GM23248 (cell line): Measurements from ENCODE around the gene MRPL40. TPM values are rescaled to one million over a fixed set of nuclear protein-coding genes. Genes with fewer than 3 reads are reported as not detected.
A peak's percentile ranks its signal among the peaks of the same experiment; 100 is the strongest.

Experiments
- DNase-seq: peaks from one replicate; pipeline ENCODE4 v3.0.0-alpha.2; 2015
- H2AFZ ChIP-seq: fragments of 200-600 bp; sonication (generic); 2 replicates; pipeline ENCODE4 v1.6.1; 2016; ENCODE audit warnings: antibody characterized with exemption
- H3F3A ChIP-seq: fragments of 200-600 bp; sonication (generic); 2 replicates; pipeline ENCODE4 v1.6.1; 2016; ENCODE audit warnings: mild to moderate bottlenecking, antibody characterized with exemption, mixed run types; ENCODE audit not compliant: insufficient read depth
- H3K27ac ChIP-seq: fragments of 200-600 bp; sonication (generic); 2 replicates; pipeline ENCODE4 v1.5.1; 2016; ENCODE audit warnings: mild to moderate bottlenecking
- H3K27me3 ChIP-seq: fragments of 200-600 bp; sonication (generic); replicated peaks from 2 replicates; pipeline ENCODE4 v1.6.1; 2016; ENCODE audit warnings: mild to moderate bottlenecking; ENCODE audit not compliant: insufficient read depth
- H3K36me3 ChIP-seq: fragments of 200-600 bp; sonication (generic); 2 replicates; pipeline ENCODE4 v1.6.1; 2016; ENCODE audit warnings: low read depth, mild to moderate bottlenecking
- H3K4me1 ChIP-seq: fragments of 200-600 bp; sonication (generic); 2 replicates; pipeline ENCODE4 v1.6.1; 2016; ENCODE audit warnings: mild to moderate bottlenecking; ENCODE audit not compliant: insufficient read depth
- H3K4me2 ChIP-seq: fragments of 200-600 bp; sonication (generic); one replicate; pipeline ENCODE4 v1.6.1; 2016; ENCODE audit warnings: mild to moderate bottlenecking; ENCODE audit not compliant: unreplicated experiment
- H3K4me3 ChIP-seq: fragments of 200-600 bp; sonication (generic); 2 replicates; pipeline ENCODE4 v1.5.1; 2016; ENCODE audit warnings: mild to moderate bottlenecking
- H3K79me2 ChIP-seq: fragments of 200-600 bp; sonication (generic); 2 replicates; pipeline ENCODE4 v1.6.1; 2016; ENCODE audit warnings: mild to moderate bottlenecking; ENCODE audit not compliant: insufficient read depth
- H3K9ac ChIP-seq: fragments of 200-600 bp; sonication (generic); 2 replicates; pipeline ENCODE4 v1.6.1; 2016; ENCODE audit warnings: mild to moderate bottlenecking
- H3K9me2 ChIP-seq: fragments of 200-600 bp; sonication (generic); 2 replicates; pipeline ENCODE4 v1.6.1; 2016; ENCODE audit warnings: mixed run types, mild to moderate bottlenecking, moderate library complexity; ENCODE audit not compliant: insufficient read depth
- H3K9me3 ChIP-seq: fragments of 200-600 bp; sonication (generic); one replicate; pipeline ENCODE4 v1.6.1; 2017; ENCODE audit warnings: low read depth
- H4K20me1 ChIP-seq: fragments of 200-600 bp; sonication (generic); 2 replicates; pipeline ENCODE4 v1.6.0; 2016; ENCODE audit not compliant: insufficient read depth
- EZH2 ChIP-seq: fragments of 200-600 bp; sonication (generic); IDR thresholded peaks from 2 replicates; pipeline ENCODE4 v1.6.1; 2018; ENCODE audit warnings: antibody characterized with exemption, mild to moderate bottlenecking; ENCODE audit not compliant: insufficient read depth, poor library complexity, severe bottlenecking
- EZH2phosphoT487 ChIP-seq: fragments of 200-600 bp; sonication (generic); IDR thresholded peaks from 2 replicates; pipeline ENCODE4 v1.6.1; 2018; ENCODE audit warnings: antibody characterized with exemption, moderate library complexity, mild to moderate bottlenecking, low read depth; ENCODE audit not compliant: insufficient read depth
- WGBS, 2 experiments: methylation state at CpG; one replicate each; pipeline ENCODE4 v1.1.6; 2015 to 2017; ENCODE audit warnings: low lambda C conversion rate in 2 of 2, low coverage in 1 of 2; ENCODE audit errors: missing lambda C conversion rate in 2 of 2; 5-methylcytosine and 5-hydroxymethylcytosine counted together
- in situ Hi-C: fragments of 300-500 bp; cut with MboI; formaldehyde crosslinking; loops from 2 replicates; pipeline ENCODE4 v1.15.0; 2020
- polyA plus RNA-seq: library from polyadenylated mRNA; unstranded; fragments of >200 nt; fragmentation: Nextera tagmentation; extraction: Ambion mirVana; gene quantifications from 2 replicates; pipeline ENCODE4 v1.2.1, GENCODE V29; 2016
- total RNA-seq: library from RNA; depleted of rRNA; stranded (reverse); fragments of >200 nt; shearing (Covaris generic); gene quantifications from 2 replicates; pipeline ENCODE4 v1.2.3, GENCODE V29; 2014; rRNA removed

MRPL40 gene
- 27.3 and 37.6 TPM in 2 replicates for total RNA-seq
- 80.8 and 81.9 TPM in 2 replicates for polyA plus RNA-seq

DNA sequence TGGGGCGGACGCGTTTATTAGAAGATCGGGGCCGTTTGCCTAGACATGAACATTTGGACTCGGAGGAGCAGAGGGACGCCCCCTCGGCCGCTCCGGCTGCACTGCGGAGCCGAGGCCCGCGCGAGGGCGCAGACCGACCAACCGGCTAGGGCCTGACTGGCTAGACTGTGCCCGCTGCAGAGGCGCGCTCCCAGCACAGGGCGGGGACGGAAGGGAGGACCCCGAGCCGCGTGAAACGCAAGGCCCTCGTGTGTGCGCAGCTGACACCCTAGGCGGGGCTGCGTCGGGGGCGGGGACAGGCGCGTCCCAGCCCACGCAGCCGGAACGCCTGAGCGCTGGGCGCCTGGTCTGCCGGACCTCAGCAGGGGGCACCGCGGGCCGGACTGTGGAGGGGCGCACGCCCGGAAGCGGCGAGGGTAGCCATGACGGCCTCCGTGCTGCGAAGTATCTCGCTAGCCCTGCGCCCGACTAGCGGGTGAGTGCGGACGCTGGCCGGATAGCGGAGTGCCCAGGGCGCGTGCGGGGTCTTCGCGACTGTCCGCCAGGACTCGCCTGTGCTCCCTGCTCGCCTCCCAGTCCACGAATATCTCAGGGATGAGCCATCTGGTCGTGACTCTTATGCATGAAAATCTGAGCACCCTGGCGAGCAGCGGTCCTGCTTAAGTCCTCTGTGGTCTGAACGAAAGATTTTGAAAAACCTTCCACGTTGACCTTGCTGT is at the start of gene MRPL40:
Gene MRPL40 (plus strand): TSS at position 413 of the 719 bp plus-strand sequence. CDS start 10 bp downstream, at position 423.
- Histone ChIP-seq H3K4me2 (peak within 1 kb of the TSS; percentile 95), H3K4me3 (peak within 1 kb of the TSS; percentile 94), H3K27me3 (no peaks in the 10 kb centered on the region), H3K9ac (peak within 1 kb of the TSS; percentile 99), H3K27ac (peak within 1 kb of the TSS; percentile 99), H3K36me3 (no peaks in the 10 kb centered on the region; the same call in 1 of the 2 replicates), H3K79me2 (peaks cover 62% of the 10 kb centered on the region), H3K9me3 (no peaks in the 10 kb centered on the region), H3F3A (peaks cover 22% of the 10 kb centered on the region; the same call in 1 of the 2 replicates), H4K20me1 (no peaks in the 10 kb centered on the region), H3K9me2 (no peaks in the 10 kb centered on the region), H2AFZ (peak within 1 kb of the TSS; percentile 77), H3K4me1 (peaks cover 25% of the 10 kb centered on the region)
- DNase-seq, result peak; percentile 97
- in situ Hi-C loops, result no loop called here
- WGBS, 2 experiments, result 0 to 1% methylated on average over 57 to 60 of the region's 74 CpGs
- TF ChIP-seq EZH2phosphoT487, result no peak
- no peak for TF ChIP-seq EZH2

GRCh38 chr22:19383292-19383691 is 49.1 kb upstream of the MRPL40 start:
- no peaks in the 10 kb centered on the region for H4K20me1 ChIP-seq
- in situ Hi-C loops, result no loop called here
- H3K4me1 ChIP-seq, result no peaks in the 10 kb centered on the region
- H3K9ac ChIP-seq, result no peak overlapping the region
- H3K36me3 ChIP-seq, result peaks cover 34% of the 10 kb centered on the region
- H3K27me3 ChIP-seq, result no peaks in the 10 kb centered on the region
- WGBS, 2 experiments, result 87 to 90% methylated on average over 9 of the region's 9 CpGs
- no peak for TF ChIP-seq EZH2
- no peak overlapping the region for H3K4me2 ChIP-seq
- H3K79me2 ChIP-seq, result no peaks in the 10 kb centered on the region
- no peaks in the 10 kb centered on the region for H3F3A ChIP-seq
- H2AFZ ChIP-seq, result no peak overlapping the region
- no peak for DNase-seq
- H3K9me2 ChIP-seq, result no peaks in the 10 kb centered on the region
- H3K9me3 ChIP-seq, result no peaks in the 10 kb centered on the region
- H3K4me3 ChIP-seq, result no peak overlapping the region
- no peak overlapping the region for H3K27ac ChIP-seq

- Histone ChIP-seq H3K4me2 (no peak overlapping the region), H2AFZ (no peak overlapping the region), H3K4me3 (no peak overlapping the region), H3K36me3 (peaks cover 44% of the 10 kb centered on the region), H3K9ac (no peak overlapping the region), H3K79me2 (no peaks in the 10 kb centered on the region), H3K9me3 (no peaks in the 10 kb centered on the region), H3F3A (no peaks in the 10 kb centered on the region), H3K4me1 (no peaks in the 10 kb centered on the region), H3K9me2 (no peaks in the 10 kb centered on the region), H4K20me1 (no peaks in the 10 kb centered on the region), H3K27ac (no peak overlapping the region), H3K27me3 (no peaks in the 10 kb centered on the region)
- in situ Hi-C loops, result no loop called here
- TF ChIP-seq EZH2, result no peak
- no peak for TF ChIP-seq EZH2phosphoT487
- no peak for DNase-seq
- 95 to 97% methylated on average over 14 of the region's 14 CpGs for whole genome bisulfite sequencing, 2 experiments
These were observed 47.0 kb upstream of the MRPL40 start for GRCh38 chr22:19385221-19385906.

DNA sequence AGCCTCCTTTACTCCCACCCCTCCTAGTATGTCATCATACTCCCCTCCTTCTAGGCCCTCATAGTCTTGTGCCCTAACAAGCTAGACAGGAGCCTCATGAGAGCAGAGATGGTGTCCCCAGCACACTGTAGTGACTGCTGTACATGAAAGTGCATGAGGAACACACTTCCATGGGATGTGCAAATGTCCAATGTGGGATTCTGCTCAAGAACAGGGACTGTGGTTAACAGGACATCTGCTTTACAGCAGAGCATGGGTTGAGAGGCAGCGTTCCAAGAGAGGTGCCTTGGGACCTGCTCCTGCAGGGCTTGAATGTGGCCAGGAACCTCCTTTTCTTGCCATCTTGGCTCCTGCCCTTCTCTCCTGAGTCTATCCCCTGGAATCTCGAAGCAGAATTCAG is 46.1 kb upstream of the MRPL40 start:
- Histone ChIP-seq H3K9ac (no peak overlapping the region), H3K27me3 (no peaks in the 10 kb centered on the region), H2AFZ (no peak overlapping the region), H3K79me2 (no peaks in the 10 kb centered on the region), H3K4me2 (no peak overlapping the region), H3K36me3 (peaks cover 47% of the 10 kb centered on the region), H3F3A (no peaks in the 10 kb centered on the region), H3K9me2 (no peaks in the 10 kb centered on the region), H3K27ac (no peak overlapping the region), H3K9me3 (no peaks in the 10 kb centered on the region), H3K4me1 (no peaks in the 10 kb centered on the region), H3K4me3 (no peak overlapping the region), H4K20me1 (no peaks in the 10 kb centered on the region)
- 97 to 100% methylated on average over 2 of the region's 2 CpGs for WGBS, 2 experiments
- in situ Hi-C loops, result no loop called here
- TF ChIP-seq EZH2phosphoT487 (no peak), EZH2 (no peak)
- no peak for DNase-seq
